ENCODE measurements around the gene SLC1A7.

Gene SLC1A7

GRCh38 chr1:53060579-53060978 lies 81.9 kb downstream of the SLC1A7 start:
- FAIRE-seq, result no peak

- no peak for FAIRE-seq
Measured at GRCh38 chr1:53057127-53057526, 85.3 kb downstream of the SLC1A7 start.

GRCh38 chr1:53051676-53052075 lies 90.8 kb downstream of the SLC1A7 start:
- no peak for FAIRE-seq

GRCh38 chr1:53050310-53050709 lies 92.1 kb downstream of the SLC1A7 start:
- no peak for FAIRE-seq

GRCh38 chr1:53049574-53049967 lies 92.9 kb downstream of the SLC1A7 start:
- FAIRE-seq, result no peak

GRCh38 chr1:53048960-53049573 lies 93.4 kb downstream of the SLC1A7 start:
- no peak for FAIRE-seq

GRCh38 chr1:53047737-53048736 lies 94.4 kb downstream of the SLC1A7 start:
- FAIRE-seq, result no peak

GRCh38 chr1:53046930-53047329 lies 95.5 kb downstream of the SLC1A7 start:
- FAIRE-seq, result no peak

GRCh38 chr1:53044926-53045325 lies 97.5 kb downstream of the SLC1A7 start:
- FAIRE-seq, result no peak

GRCh38 chr1:53043271-53043670 lies 99.2 kb downstream of the SLC1A7 start:
- FAIRE-seq, result no peak

- no peak for FAIRE-seq
Measured at GRCh38 chr1:53038566-53038965, 103.9 kb downstream of the SLC1A7 start.

Measured in colon (tissue), 2 donors.